ENCODE measurements around the gene TBC1D20. TPM values are rescaled to one million over a fixed set of nuclear protein-coding genes. Genes with fewer than 3 reads are reported as not detected.

The TBC1D20 gene
- total RNA-seq, 5 donors from 2014 or later (not counting 1 experiment from before 2014, with no cell fraction given): 28.9 to 42.7 (median 39.5) TPM

DNA sequence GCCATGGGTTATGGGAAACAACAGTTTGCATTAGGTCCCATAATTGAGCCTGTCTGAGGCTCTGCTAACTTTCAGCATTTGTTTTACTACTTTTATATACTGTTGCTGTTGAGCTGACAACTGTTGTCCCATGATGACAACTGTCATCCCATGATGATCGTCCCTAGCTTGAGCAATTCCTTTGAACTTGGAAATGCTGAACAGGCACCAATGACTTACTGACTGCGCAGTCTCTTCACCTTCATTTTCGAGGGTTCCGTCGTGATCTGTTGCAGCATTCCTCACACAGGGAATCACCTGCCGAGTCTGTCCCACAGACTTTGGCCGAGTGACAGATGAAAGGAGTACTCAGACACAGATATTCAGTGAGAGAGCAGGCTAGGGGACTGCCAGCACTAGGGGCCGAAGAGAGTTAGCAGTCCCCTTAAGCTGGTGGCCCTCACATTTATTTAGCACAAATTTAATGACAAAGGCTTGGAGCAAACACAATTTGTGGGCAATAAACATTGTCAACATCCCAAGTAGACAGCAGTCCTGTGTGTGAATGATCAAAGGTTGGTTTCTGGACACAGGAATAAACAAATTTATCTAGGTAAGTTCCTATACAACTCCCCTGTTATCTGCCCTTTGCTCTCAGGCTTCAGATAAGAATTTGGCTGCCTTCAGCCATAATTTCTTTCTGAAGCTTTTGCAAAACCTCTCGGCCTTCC lies 10.0 kb upstream of the TBC1D20 start:
- H3K4me1 Mint-ChIP-seq: no peaks in the 10 kb centered on the region
- DNase-seq: no peak
- H3K27me3 Mint-ChIP-seq: peaks cover 3% of the 10 kb centered on the region in 2 donors
- H3K36me3 Mint-ChIP-seq: peaks cover 3% of the 10 kb centered on the region
- peaks cover 0 to 16% (median 2%) of the 10 kb centered on the region in 3 donors for H3K9me3 Mint-ChIP-seq
- Histone ChIP-seq H3K4me1 (ENCODE audit: control insufficient read depth in 1 of 2, extremely low read depth in 1 of 2, insufficient read depth in 2 of 2, low read length in 2 of 2) (no peaks in the 10 kb centered on the region), H3K27me3 (replicated peaks in 1 of 2; ENCODE audit: control insufficient read depth in 2 of 2, extremely low read depth in 1 of 2, insufficient read depth in 2 of 2, low read length in 1 of 2) (no peaks in the 10 kb centered on the region), H3K4me3 (ENCODE audit: control insufficient read depth in 1 of 2, extremely low read depth in 1 of 2, low read length in 1 of 2) (no peak overlapping the region), H3K27ac (ENCODE audit: low read length) (no peak overlapping the region), H3K9me3 (no peaks in the 10 kb centered on the region), H3K36me3 (ENCODE audit: control insufficient read depth in 2 of 2, extremely low read depth in 1 of 2, insufficient read depth in 1 of 2, low read length in 1 of 2) (no peaks in the 10 kb centered on the region)
- WGBS (ENCODE audit: insufficient coverage): 93% methylated on average over 6 of the region's 9 CpGs
- no peak overlapping the region for H3K27ac Mint-ChIP-seq
- POLR2A ChIA-PET: no interaction called here
- no peak overlapping the region for H3K4me3 Mint-ChIP-seq
- CTCF ChIA-PET: no interaction called here
- ATAC-seq (replicated peaks in 1 of 4): no peak

DNA sequence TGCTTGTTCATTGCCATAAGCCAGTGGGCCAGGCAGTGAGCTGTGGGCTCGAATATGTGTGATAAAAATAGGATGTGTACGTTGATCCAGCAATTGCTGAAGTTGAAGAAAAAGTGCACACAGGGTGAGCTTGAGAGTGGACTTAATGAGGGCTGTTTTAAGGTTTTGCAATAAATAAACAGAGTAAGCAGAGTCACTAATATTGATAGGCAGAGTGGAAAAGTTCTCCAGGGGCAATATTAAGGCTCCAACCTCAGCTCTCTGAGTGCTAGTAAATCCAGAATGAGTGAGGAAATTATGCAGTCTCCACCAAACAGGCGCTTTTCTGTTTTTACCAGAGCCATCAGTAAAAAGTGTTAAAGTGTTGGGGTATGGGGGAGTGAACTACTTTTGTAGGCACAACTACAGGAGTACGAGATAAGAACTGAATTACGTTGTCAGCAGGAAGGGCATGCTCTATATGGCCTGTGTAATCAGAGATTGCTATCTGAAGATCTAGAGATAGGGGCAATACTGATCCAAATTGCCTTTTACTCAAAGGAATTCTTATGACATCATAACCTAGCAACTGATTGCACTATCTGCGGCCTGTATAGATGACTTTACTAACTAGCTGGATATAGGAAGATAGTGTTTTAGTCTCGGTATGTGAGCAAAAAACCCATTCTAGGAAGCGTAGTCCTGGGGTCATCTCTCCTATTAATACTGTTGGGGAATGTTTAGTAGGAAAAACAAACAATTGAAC lies 7.6 kb upstream of the TBC1D20 start:
- H3K27me3 Mint-ChIP-seq: peaks cover 3% of the 10 kb centered on the region in 2 donors
- no peak for ATAC-seq (replicated peaks in 1 of 4)
- H3K9me3 Mint-ChIP-seq: peaks cover 0 to 16% (median 2%) of the 10 kb centered on the region in 3 donors
- Histone ChIP-seq H3K4me3 (ENCODE audit: control insufficient read depth in 1 of 2, extremely low read depth in 1 of 2, low read length in 1 of 2) (no peak overlapping the region), H3K27me3 (replicated peaks in 1 of 2; ENCODE audit: control insufficient read depth in 2 of 2, extremely low read depth in 1 of 2, insufficient read depth in 2 of 2, low read length in 1 of 2) (no peaks in the 10 kb centered on the region), H3K36me3 (ENCODE audit: control insufficient read depth in 2 of 2, extremely low read depth in 1 of 2, insufficient read depth in 1 of 2, low read length in 1 of 2) (no peaks in the 10 kb centered on the region), H3K4me1 (ENCODE audit: control insufficient read depth in 1 of 2, extremely low read depth in 1 of 2, insufficient read depth in 2 of 2, low read length in 2 of 2) (no peaks in the 10 kb centered on the region), H3K9me3 (no peaks in the 10 kb centered on the region), H3K27ac (ENCODE audit: low read length) (no peak overlapping the region)
- H3K36me3 Mint-ChIP-seq: no peaks in the 10 kb centered on the region
- no peak overlapping the region for H3K4me3 Mint-ChIP-seq
- no peaks in the 10 kb centered on the region for H3K4me1 Mint-ChIP-seq
- CTCF ChIA-PET: interaction anchor here in 1 of 2 donors (0.7 kb wide), 1 partner anchor 63 kb away, joined by 3 read pairs; no protein-coding TSS in a partner anchor
- 60% methylated on average over 4 of the region's 8 CpGs for WGBS (ENCODE audit: insufficient coverage)
- POLR2A ChIA-PET: no interaction called here
- DNase-seq: no peak
- no peak overlapping the region for H3K27ac Mint-ChIP-seq

DNA sequence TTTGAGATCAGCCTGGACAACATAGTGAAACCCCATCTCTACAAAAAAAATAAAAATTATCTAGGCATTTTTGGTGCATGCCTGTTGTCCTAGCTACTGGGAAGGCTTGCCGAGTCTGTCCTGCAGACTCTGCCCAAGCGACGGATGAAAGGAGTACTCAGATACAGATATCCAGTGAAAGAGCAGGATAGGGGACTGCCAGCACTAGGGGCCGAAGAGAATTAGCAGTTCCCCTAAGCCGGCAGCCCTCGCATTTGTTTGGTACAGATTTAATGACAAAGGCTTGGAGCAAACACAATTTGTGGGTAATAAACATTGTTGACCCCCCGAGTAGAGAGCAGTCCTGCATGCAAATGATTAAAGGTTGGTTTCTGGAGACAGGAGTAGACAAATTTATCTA lies 5.4 kb upstream of the TBC1D20 start:
- ATAC-seq (replicated peaks in 1 of 4) (no peak), DNase-seq (no peak)
- Mint-ChIP-seq H3K27me3 (peaks cover 3% of the 10 kb centered on the region in 2 donors), H3K27ac (no peak overlapping the region), H3K36me3 (no peaks in the 10 kb centered on the region), H3K4me3 (no peak overlapping the region), H3K4me1 (peaks cover 7% of the 10 kb centered on the region in 3 donors), H3K9me3 (peaks cover 0 to 16% (median 2%) of the 10 kb centered on the region in 3 donors)
- Histone ChIP-seq H3K4me3 (ENCODE audit: control insufficient read depth in 1 of 2, extremely low read depth in 1 of 2, low read length in 1 of 2) (no peak overlapping the region), H3K4me1 (ENCODE audit: control insufficient read depth in 1 of 2, extremely low read depth in 1 of 2, insufficient read depth in 2 of 2, low read length in 2 of 2) (peaks cover 3 to 5% of the 10 kb centered on the region in 2 experiments), H3K36me3 (ENCODE audit: control insufficient read depth in 2 of 2, extremely low read depth in 1 of 2, insufficient read depth in 1 of 2, low read length in 1 of 2) (no peaks in the 10 kb centered on the region), H3K27me3 (replicated peaks in 1 of 2; ENCODE audit: control insufficient read depth in 2 of 2, extremely low read depth in 1 of 2, insufficient read depth in 2 of 2, low read length in 1 of 2) (no peaks in the 10 kb centered on the region), H3K27ac (ENCODE audit: low read length) (no peak overlapping the region), H3K9me3 (no peaks in the 10 kb centered on the region)
- POLR2A ChIA-PET: no interaction called here
- CTCF ChIA-PET: no interaction called here
- WGBS (ENCODE audit: insufficient coverage): 97% methylated on average over 3 of the region's 7 CpGs

DNA sequence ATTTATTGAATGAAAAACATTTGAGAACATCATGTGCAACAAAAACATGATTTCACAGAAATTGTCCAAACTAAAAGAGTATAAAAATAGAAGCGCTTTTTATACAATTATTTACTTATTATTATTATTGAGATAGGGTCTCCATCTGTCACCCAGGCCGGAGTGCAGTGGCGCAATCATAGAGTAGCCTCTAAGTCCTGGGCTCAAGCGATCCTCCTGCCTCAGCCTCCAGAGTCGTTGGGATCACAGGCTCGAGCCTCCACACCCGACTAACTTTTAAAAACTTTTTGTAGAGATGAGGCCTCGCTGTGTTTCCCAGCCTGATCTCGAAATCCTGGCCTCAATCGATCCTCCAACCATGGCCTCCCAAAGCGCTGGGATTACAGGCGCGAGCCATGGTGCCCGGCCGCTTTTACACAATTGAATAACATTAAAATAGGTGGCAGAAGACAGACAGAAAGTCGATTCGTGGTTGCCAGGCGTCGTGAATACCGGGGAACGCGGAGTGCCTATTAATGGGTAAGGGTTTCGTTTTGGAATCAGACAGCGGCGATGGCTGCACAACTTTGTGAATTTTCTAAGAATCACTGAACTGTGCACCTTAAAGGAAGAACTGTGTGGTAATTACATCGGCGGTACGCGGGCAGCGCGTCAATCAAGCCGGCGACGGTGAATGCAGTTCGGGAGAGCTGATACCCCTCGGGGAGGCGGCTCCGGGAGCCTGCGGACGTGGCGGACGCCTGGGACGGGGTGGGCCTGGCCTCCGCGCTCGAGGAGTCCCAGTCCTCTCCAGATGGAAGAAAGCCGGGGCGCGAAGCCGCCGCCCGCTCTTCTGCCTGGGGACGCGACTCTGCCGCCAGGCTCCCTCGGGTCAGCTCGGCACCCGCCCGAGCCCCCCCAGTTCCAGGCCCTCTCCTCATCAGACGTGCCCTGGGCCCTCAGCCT lies 807 bp downstream of the TBC1D20 start:
- 8% methylated on average over 56 of the region's 60 CpGs for WGBS (ENCODE audit: insufficient coverage)
- Mint-ChIP-seq H3K36me3 (no peaks in the 10 kb centered on the region), H3K9me3 (no peaks in the 10 kb centered on the region), H3K4me1 (peaks cover 45 to 49% (median 48%) of the 10 kb centered on the region in 3 donors), H3K27ac (peak overlapping the region; percentile 89 to 94), H3K4me3 (peak overlapping the region; percentile 85 to 98 (median 94)), H3K27me3 (no peaks in the 10 kb centered on the region)
- CTCF ChIA-PET: interaction anchor here in 1 of 2 donors (0.6 to 1.7 kb wide), 6 partner anchors 17 to 195 kb away, joined by 3 to 6 read pairs (median 4); no protein-coding TSS in a partner anchor
- no peaks in the 10 kb centered on the region for H3K36me3 ChIP-seq (ENCODE audit: control insufficient read depth in 2 of 2, extremely low read depth in 1 of 2, insufficient read depth in 1 of 2, low read length in 1 of 2)
- H3K27ac ChIP-seq (ENCODE audit: low read length): peak overlapping the region; percentile 65
- H3K9me3 ChIP-seq: no peaks in the 10 kb centered on the region
- DNase-seq (peak in 34 of 35 experiments; percentile 7 to 63 (median 36)), ATAC-seq (replicated peaks in 1 of 4) (peak; percentile 37 to 46 (median 40))
- H3K27me3 ChIP-seq (replicated peaks in 1 of 2; ENCODE audit: control insufficient read depth in 2 of 2, extremely low read depth in 1 of 2, insufficient read depth in 2 of 2, low read length in 1 of 2): no peaks in the 10 kb centered on the region
- H3K4me1 ChIP-seq (ENCODE audit: control insufficient read depth in 1 of 2, extremely low read depth in 1 of 2, insufficient read depth in 2 of 2, low read length in 2 of 2): peaks cover 27 to 31% of the 10 kb centered on the region in 2 experiments
- POLR2A ChIA-PET: interaction anchor here in 1 of 2 donors (0.6 kb wide), 1 partner anchor 81 kb away, joined by 9 read pairs; the partner anchor contains the start of gene TRIB3
- peak overlapping the region; percentile 65 to 74 for H3K4me3 ChIP-seq (ENCODE audit: control insufficient read depth in 1 of 2, extremely low read depth in 1 of 2, low read length in 1 of 2)

DNA sequence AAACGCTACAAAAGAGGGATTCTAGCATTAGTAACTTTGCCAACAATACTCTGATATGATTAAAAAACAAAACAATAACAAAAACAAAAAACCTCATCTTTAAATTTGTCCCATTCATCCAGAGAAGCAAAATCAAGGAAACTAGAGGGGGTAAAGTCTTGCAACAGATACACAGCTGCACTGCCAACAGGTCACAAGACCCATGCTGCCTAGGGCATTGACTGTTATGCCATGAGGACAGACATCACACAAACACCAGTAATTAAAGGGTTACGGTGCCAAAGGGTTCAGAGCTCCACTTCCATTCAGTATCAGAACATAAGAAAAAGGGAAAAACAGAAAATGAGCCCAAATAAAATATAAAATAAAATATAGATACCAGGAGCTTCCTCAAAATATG lies 1.6 kb downstream of the TBC1D20 start:
- DNase-seq: no peak
- H3K36me3 Mint-ChIP-seq: peaks cover 3% of the 10 kb centered on the region
- H3K4me3 Mint-ChIP-seq: peak overlapping the region; percentile 54 to 94 (median 85)
- ChIA-PET POLR2A (interaction anchor here in 1 of 2 donors (0.6 kb wide), 1 partner anchor 80 kb away, joined by 9 read pairs; the partner anchor contains the start of gene TRIB3), CTCF (interaction anchor here in 1 of 2 donors (0.6 to 1.4 kb wide), 2 partner anchors 18 to 137 kb away, joined by 3 to 5 read pairs; no protein-coding TSS in a partner anchor)
- Histone ChIP-seq H3K27me3 (replicated peaks in 1 of 2; ENCODE audit: control insufficient read depth in 2 of 2, extremely low read depth in 1 of 2, insufficient read depth in 2 of 2, low read length in 1 of 2) (no peaks in the 10 kb centered on the region), H3K4me1 (ENCODE audit: control insufficient read depth in 1 of 2, extremely low read depth in 1 of 2, insufficient read depth in 2 of 2, low read length in 2 of 2) (peaks cover 27 to 31% of the 10 kb centered on the region in 2 experiments), H3K9me3 (no peaks in the 10 kb centered on the region), H3K36me3 (ENCODE audit: control insufficient read depth in 2 of 2, extremely low read depth in 1 of 2, insufficient read depth in 1 of 2, low read length in 1 of 2) (no peaks in the 10 kb centered on the region), H3K27ac (ENCODE audit: low read length) (no peak overlapping the region), H3K4me3 (ENCODE audit: control insufficient read depth in 1 of 2, extremely low read depth in 1 of 2, low read length in 1 of 2) (no peak overlapping the region)
- WGBS (ENCODE audit: insufficient coverage): no CpG with 5 or more reads among the region's 2 CpGs
- ATAC-seq (replicated peaks in 1 of 4): no peak
- H3K27ac Mint-ChIP-seq: peak overlapping the region in 1 of 2 donors; percentile 52
- H3K27me3 Mint-ChIP-seq: no peaks in the 10 kb centered on the region
- peaks cover 49 to 51% (median 50%) of the 10 kb centered on the region in 3 donors for H3K4me1 Mint-ChIP-seq
- no peaks in the 10 kb centered on the region for H3K9me3 Mint-ChIP-seq

Measured in T-cell (primary cell).